Panc1 (cell line): ENCODE results near the gene TPGS1. TPM values are rescaled to one million over a fixed set of nuclear protein-coding genes. Genes with fewer than 3 reads are reported as not detected.

ENCODE experiments used
- ATAC-seq: fragments of 200-7000 bp; cut with Tn5 transposase; 2 replicates; pipeline ENCODE4 v1.9.1; 2020; ENCODE audit warnings: mild to moderate bottlenecking, moderate library complexity
- BruUV-seq: library from RNA; stranded (reverse); fragments of 400-500 nt; replicated peaks from 2 replicates; lab custom pipeline; 2021; lab: Mats Ljungman, UMichigan
- CTCF ChIA-PET: fragments of 300-600 bp; sonication (Branson Sonifier 250); formaldehyde crosslinking; loops from one replicate; lab custom pipeline; 2022; ENCODE audit warnings: antibody characterized with exemption; lab: Charles Lee
- POLR2A ChIA-PET: fragments of 300-600 bp; sonication (Branson Sonifier 250); formaldehyde crosslinking; loops from one replicate; lab custom pipeline; 2022; ENCODE audit warnings: antibody characterized with exemption; lab: Charles Lee
- DNase-seq: peaks from one replicate; pipeline ENCODE4 v3.0.0-alpha.2; 2010; ENCODE audit warnings: low read depth, low spot score
- H3K27ac ChIP-seq: 2 replicates; pipeline ENCODE4 v1.5.1; 2011; ENCODE audit warnings: mild to moderate bottlenecking, low read length, inconsistent platforms
- H3K27me3 ChIP-seq: fragments of 200-500 bp; sonication (Bioruptor generic); 2 replicates; pipeline ENCODE4 v1.6.0; 2014; ENCODE audit warnings: low read length, inconsistent platforms; ENCODE audit not compliant: control insufficient read depth, insufficient read depth
- H3K36me3 ChIP-seq: fragments of 200-500 bp; sonication (Bioruptor generic); 2 replicates; pipeline ENCODE4 v1.5.1; 2014; ENCODE audit warnings: inconsistent platforms, mild to moderate bottlenecking, low read length, moderate library complexity; ENCODE audit not compliant: control insufficient read depth, insufficient read depth
- H3K4me1 ChIP-seq: 2 replicates; pipeline ENCODE4 v1.5.1; 2011; ENCODE audit warnings: inconsistent platforms, mild to moderate bottlenecking, low read length, moderate library complexity; ENCODE audit not compliant: control insufficient read depth, insufficient read depth
- H3K4me3 ChIP-seq, 2 experiments: 2 replicates each; pipeline ENCODE4 v1.5.1; 2011 to 2012; ENCODE audit warnings: low read depth in 2 of 2, low read length in 2 of 2, mild to moderate bottlenecking in 2 of 2, inconsistent platforms in 1 of 2, moderate library complexity in 1 of 2
- H3K9me3 ChIP-seq: fragments of 200-500 bp; sonication (Bioruptor generic); 2 replicates; pipeline ENCODE4 v1.5.1; 2014; ENCODE audit warnings: low read depth, mild to moderate bottlenecking, inconsistent platforms, low read length, moderate library complexity; ENCODE audit not compliant: control insufficient read depth, insufficient read depth
- POLR2AphosphoS5 ChIP-seq: IDR thresholded peaks from 2 replicates; pipeline ENCODE4 v1.6.1; 2012; ENCODE audit warnings: mild to moderate bottlenecking, low read depth, low read length, moderate library complexity
- SIN3A ChIP-seq: IDR thresholded peaks from 2 replicates; pipeline ENCODE4 v1.6.1; 2012; ENCODE audit warnings: low read depth, mild to moderate bottlenecking, low read length, moderate library complexity, borderline replicate concordance; ENCODE audit not compliant: insufficient read depth
- TCF7L2 ChIP-seq: IDR thresholded peaks from 2 replicates; pipeline ENCODE4 v1.6.1; 2011; ENCODE audit warnings: mild to moderate bottlenecking, low read depth, low read length, inconsistent platforms
- in situ Hi-C: cut with HindIII; loops from 2 replicates; pipeline ENCODE4 v1.10.0; 2016; ENCODE audit warnings: low sequenced_read_pairs, low pct_unique_long_range_greater_than_20kb
- intact Hi-C: fragments of 100-400 bp; cut with micrococcal nuclease; formaldehyde crosslinking; loops from one replicate; pipeline ENCODE4 v1.10.0; 2022; ENCODE audit not compliant: unreplicated experiment
- total RNA-seq: library from RNA; stranded (reverse); gene quantifications from one replicate; pipeline ENCODE4 v1.2.1, GENCODE V29; 2021; ENCODE audit not compliant: unreplicated experiment
- TF ChIP-seq, protein P1 (sequence below): fragments of 450-650 bp; IDR thresholded peaks from 2 replicates; pipeline ENCODE4 v1.5.1; 2017; ENCODE audit warnings: mild to moderate bottlenecking
- TF ChIP-seq, protein P2 (sequence below), 2 experiments: IDR thresholded peaks; 2 replicates each; pipeline ENCODE4 v1.6.1; 2011 to 2012; ENCODE audit warnings: low read depth in 2 of 2, control low read depth in 1 of 2, low read length in 1 of 2, mild to moderate bottlenecking in 1 of 2, moderate library complexity in 1 of 2; ENCODE audit not compliant: insufficient read depth in 1 of 2

The TPGS1 gene
- total RNA-seq, 1 experiment from 2014 or later, result 17.6 TPM

GRCh38 chr19:558770-559439 lies 51.6 kb downstream of the TPGS1 start:
- DNase-seq, result no peak
- CTCF ChIA-PET, result no interaction called here
- Histone ChIP-seq H3K27me3 (no peaks in the 10 kb centered on the region), H3K9me3 (no peaks in the 10 kb centered on the region), H3K4me3 (no peak overlapping the region), H3K4me1 (peaks cover 3% of the 10 kb centered on the region; the same call in 1 of the 2 replicates), H3K36me3 (no peaks in the 10 kb centered on the region), H3K27ac (no peak overlapping the region)
- in situ Hi-C loops, result no loop called here
- 0 out of 2 replicates have a peak, but pooled peaks have one; percentile 17 for TF ChIP-seq POLR2AphosphoS5
- no peak for TF ChIP-seq SIN3A
- POLR2A ChIA-PET, result no interaction called here
- intact Hi-C loops, result no loop called here
- no peak for ATAC-seq
- BruUV-seq, result no TSS peak

- H3K27ac ChIP-seq, result no peak overlapping the region
- H3K4me3 ChIP-seq, result no peak overlapping the region
- no peaks in the 10 kb centered on the region for H3K36me3 ChIP-seq
- no peak for TF ChIP-seq TCF7L2
- TF ChIP-seq POLR2AphosphoS5, result no peak
- TF ChIP-seq, protein P1, sequence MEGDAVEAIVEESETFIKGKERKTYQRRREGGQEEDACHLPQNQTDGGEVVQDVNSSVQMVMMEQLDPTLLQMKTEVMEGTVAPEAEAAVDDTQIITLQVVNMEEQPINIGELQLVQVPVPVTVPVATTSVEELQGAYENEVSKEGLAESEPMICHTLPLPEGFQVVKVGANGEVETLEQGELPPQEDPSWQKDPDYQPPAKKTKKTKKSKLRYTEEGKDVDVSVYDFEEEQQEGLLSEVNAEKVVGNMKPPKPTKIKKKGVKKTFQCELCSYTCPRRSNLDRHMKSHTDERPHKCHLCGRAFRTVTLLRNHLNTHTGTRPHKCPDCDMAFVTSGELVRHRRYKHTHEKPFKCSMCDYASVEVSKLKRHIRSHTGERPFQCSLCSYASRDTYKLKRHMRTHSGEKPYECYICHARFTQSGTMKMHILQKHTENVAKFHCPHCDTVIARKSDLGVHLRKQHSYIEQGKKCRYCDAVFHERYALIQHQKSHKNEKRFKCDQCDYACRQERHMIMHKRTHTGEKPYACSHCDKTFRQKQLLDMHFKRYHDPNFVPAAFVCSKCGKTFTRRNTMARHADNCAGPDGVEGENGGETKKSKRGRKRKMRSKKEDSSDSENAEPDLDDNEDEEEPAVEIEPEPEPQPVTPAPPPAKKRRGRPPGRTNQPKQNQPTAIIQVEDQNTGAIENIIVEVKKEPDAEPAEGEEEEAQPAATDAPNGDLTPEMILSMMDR, result no peak
- DNase-seq (no peak), ATAC-seq (no peak)
- in situ Hi-C loops, result no loop called here
- POLR2A ChIA-PET, result no interaction called here
- H3K4me1 ChIP-seq, result peaks cover 3% of the 10 kb centered on the region; the same call in 1 of the 2 replicates
- intact Hi-C loops, result no loop called here
- no peaks in the 10 kb centered on the region for H3K27me3 ChIP-seq
- CTCF ChIA-PET, result no interaction called here
- BruUV-seq, result no TSS peak
- H3K9me3 ChIP-seq, result no peaks in the 10 kb centered on the region
Measured at GRCh38 chr19:560121-560520, 52.8 kb downstream of the TPGS1 start.

DNA sequence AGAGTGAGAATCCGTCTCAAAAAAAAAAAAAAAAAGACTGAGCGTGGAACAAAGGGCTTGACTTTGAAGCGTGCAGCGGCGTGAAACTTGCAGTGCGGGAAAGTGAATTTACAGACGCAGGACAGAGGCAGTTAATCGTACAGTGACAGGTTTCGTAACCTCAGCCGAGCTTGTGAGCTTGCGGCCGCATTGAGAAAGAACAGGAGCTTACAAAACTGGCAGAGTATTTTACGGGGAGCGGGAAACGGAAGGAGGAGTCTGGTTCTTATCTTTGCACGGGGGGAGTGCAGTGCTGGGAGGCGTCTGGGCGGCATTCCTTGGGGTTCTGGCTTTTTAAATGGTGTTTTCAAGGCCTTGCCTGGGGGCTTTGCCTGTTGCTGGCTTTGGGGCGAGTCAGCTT lies 59.1 kb downstream of the TPGS1 start:
- in situ Hi-C loops, result no loop called here
- no peak for DNase-seq
- intact Hi-C loops, result no loop called here
- Histone ChIP-seq H3K36me3 (no peaks in the 10 kb centered on the region; the same call in 1 of the 2 replicates), H3K9me3 (no peaks in the 10 kb centered on the region), H3K4me3 (no peak overlapping the region), H3K4me1 (peaks cover 9% of the 10 kb centered on the region), H3K27me3 (no peaks in the 10 kb centered on the region), H3K27ac (no peak overlapping the region)
- TF ChIP-seq, protein P2, sequence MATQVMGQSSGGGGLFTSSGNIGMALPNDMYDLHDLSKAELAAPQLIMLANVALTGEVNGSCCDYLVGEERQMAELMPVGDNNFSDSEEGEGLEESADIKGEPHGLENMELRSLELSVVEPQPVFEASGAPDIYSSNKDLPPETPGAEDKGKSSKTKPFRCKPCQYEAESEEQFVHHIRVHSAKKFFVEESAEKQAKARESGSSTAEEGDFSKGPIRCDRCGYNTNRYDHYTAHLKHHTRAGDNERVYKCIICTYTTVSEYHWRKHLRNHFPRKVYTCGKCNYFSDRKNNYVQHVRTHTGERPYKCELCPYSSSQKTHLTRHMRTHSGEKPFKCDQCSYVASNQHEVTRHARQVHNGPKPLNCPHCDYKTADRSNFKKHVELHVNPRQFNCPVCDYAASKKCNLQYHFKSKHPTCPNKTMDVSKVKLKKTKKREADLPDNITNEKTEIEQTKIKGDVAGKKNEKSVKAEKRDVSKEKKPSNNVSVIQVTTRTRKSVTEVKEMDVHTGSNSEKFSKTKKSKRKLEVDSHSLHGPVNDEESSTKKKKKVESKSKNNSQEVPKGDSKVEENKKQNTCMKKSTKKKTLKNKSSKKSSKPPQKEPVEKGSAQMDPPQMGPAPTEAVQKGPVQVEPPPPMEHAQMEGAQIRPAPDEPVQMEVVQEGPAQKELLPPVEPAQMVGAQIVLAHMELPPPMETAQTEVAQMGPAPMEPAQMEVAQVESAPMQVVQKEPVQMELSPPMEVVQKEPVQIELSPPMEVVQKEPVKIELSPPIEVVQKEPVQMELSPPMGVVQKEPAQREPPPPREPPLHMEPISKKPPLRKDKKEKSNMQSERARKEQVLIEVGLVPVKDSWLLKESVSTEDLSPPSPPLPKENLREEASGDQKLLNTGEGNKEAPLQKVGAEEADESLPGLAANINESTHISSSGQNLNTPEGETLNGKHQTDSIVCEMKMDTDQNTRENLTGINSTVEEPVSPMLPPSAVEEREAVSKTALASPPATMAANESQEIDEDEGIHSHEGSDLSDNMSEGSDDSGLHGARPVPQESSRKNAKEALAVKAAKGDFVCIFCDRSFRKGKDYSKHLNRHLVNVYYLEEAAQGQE (IDR thresholded peaks at IDR 0.05; ENCODE audit: insufficient read depth in 1 of 2, low read depth in 2 of 2, low read length in 1 of 2), result no peak
- no peak for TF ChIP-seq TCF7L2
- no peak for TF ChIP-seq SIN3A
- no peak for TF ChIP-seq POLR2AphosphoS5
- ATAC-seq, result no peak
- ChIA-PET CTCF (no interaction called here), POLR2A (no interaction called here)
- BruUV-seq, result TSS peak; percentile 55
